ENCODE measurements around the gene PRPS1L1. TPM values are rescaled to one million over a fixed set of nuclear protein-coding genes. Genes with fewer than 3 reads are reported as not detected.

The PRPS1L1 gene
- total RNA-seq, 1 experiment from 2014 or later: not detected

DNA sequence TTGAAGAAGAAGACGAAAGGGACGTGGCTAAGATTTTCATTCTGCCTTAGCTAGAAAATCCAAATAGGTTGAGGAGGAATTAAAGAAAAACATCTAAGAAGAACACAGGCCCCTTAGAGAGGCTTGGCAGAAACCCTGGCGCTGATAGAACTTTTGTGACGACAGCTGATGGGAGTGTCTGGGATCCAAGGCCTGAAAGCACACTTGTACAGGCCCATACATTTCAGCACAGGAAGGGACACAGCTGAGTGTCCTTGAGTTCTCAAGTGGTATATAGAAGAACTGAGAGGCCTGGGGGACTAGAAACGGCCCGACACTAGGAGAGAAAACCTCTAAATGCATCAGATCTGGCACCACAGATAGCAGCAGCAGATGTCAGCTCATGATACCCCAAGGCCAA, 39.5 kb downstream of the PRPS1L1 start:
- H4K20me1 ChIP-seq (ENCODE audit: insufficient read depth, low read depth, low read length): no peaks in the 10 kb centered on the region
- no peaks in the 10 kb centered on the region for H3K79me2 ChIP-seq (ENCODE audit: low read length)
- H3K27ac ChIP-seq (ENCODE audit: low read length): no peak overlapping the region
- H3K4me3 ChIP-seq (ENCODE audit: low read length): no peak overlapping the region
- H3K27me3 ChIP-seq (ENCODE audit: low read length): no peaks in the 10 kb centered on the region
- H3K36me3 ChIP-seq (ENCODE audit: insufficient read depth, low read length): no peaks in the 10 kb centered on the region
- no peak overlapping the region for H3K4me2 ChIP-seq (ENCODE audit: low read depth, low read length, poor library complexity, severe bottlenecking)
- H3K9me3 ChIP-seq (ENCODE audit: low read length): no peaks in the 10 kb centered on the region
- DNase-seq: no peak
- H3K4me1 ChIP-seq (ENCODE audit: low read length): peaks cover 11% of the 10 kb centered on the region
- no peaks in the 10 kb centered on the region for H3K9me2 ChIP-seq (replicated peaks; ENCODE audit: insufficient read depth, low read length)
- H3K9ac ChIP-seq (ENCODE audit: low read length): no peak overlapping the region
- no peak overlapping the region for H2AFZ ChIP-seq (ENCODE audit: low read length)

DNA sequence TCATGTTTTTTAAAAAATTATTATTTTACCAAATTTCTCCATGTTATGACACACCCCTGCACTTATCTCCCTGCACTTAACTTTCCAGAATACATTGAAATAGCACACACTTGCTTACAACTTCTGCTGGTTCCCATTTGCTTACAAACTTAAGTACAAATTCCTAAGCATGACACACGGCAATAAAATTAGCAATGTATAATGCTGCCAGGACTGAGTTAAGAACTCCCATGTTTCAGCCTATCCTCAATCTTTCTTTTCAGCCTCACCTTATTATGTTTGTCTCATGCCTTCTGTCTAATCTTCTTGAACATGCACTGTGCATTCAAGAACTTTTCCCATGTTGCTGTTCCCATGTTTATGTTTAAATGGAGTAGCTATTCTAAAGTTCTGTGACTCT, 40.8 kb downstream of the PRPS1L1 start:
- H3K36me3 ChIP-seq (ENCODE audit: insufficient read depth, low read length): no peaks in the 10 kb centered on the region
- no peak for DNase-seq
- no peak overlapping the region for H3K4me3 ChIP-seq (ENCODE audit: low read length)
- no peak overlapping the region for H3K4me2 ChIP-seq (ENCODE audit: low read depth, low read length, poor library complexity, severe bottlenecking)
- no peaks in the 10 kb centered on the region for H3K9me3 ChIP-seq (ENCODE audit: low read length)
- H4K20me1 ChIP-seq (ENCODE audit: insufficient read depth, low read depth, low read length): no peaks in the 10 kb centered on the region
- H3K4me1 ChIP-seq (ENCODE audit: low read length): peaks cover 13% of the 10 kb centered on the region
- no peak overlapping the region for H3K9ac ChIP-seq (ENCODE audit: low read length)
- H3K79me2 ChIP-seq (ENCODE audit: low read length): no peaks in the 10 kb centered on the region
- no peaks in the 10 kb centered on the region for H3K27me3 ChIP-seq (ENCODE audit: low read length)
- H2AFZ ChIP-seq (ENCODE audit: low read length): peak overlapping the region; percentile 18; the same call in 1 of the 2 replicates
- H3K27ac ChIP-seq (ENCODE audit: low read length): no peak overlapping the region
- no peaks in the 10 kb centered on the region; the same call in 1 of the 2 replicates for H3K9me2 ChIP-seq (replicated peaks; ENCODE audit: insufficient read depth, low read length)

DNA sequence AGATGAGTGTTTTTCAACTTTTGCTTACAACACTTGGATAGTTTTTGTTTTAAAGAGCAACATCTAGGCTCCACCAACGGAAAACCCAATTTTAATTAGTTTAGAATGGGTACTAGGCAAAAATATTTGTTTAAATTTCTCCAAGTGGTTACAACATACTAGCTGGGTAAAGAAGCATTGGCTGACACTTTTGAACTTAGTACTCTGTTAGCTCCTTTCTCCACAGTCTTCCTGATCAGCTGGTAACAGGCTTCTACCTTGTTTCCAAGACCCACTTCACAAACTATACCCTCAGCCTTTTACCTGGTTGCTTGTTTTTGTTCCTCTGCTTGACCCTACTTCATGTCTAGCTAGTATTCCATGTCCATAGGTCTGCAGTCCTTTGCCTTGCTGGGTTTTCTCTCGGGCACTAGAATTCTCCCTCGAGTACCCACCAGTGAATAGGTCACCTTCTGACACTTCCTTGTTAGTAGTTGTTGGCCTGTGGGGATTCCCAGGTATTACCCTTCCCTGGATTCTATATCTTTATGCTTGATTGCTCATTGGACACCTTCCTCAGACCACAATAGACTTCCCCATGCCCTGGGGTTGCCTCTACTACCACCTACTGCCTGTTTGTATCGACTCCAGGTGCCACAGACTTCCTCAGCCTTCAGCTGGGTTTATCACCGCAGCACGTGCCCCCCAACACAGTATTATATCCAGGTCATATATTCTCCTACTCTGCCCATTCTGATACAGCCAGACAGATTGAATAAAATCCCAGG, 42.0 kb downstream of the PRPS1L1 start:
- H3K4me1 ChIP-seq (ENCODE audit: low read length): peaks cover 13% of the 10 kb centered on the region
- no peak overlapping the region for H3K4me2 ChIP-seq (ENCODE audit: low read depth, low read length, poor library complexity, severe bottlenecking)
- H3K27ac ChIP-seq (ENCODE audit: low read length): no peak overlapping the region
- H3K27me3 ChIP-seq (ENCODE audit: low read length): no peaks in the 10 kb centered on the region
- H3K36me3 ChIP-seq (ENCODE audit: insufficient read depth, low read length): no peaks in the 10 kb centered on the region
- DNase-seq: no peak
- H3K4me3 ChIP-seq (ENCODE audit: low read length): no peak overlapping the region
- H3K9ac ChIP-seq (ENCODE audit: low read length): no peak overlapping the region
- no peaks in the 10 kb centered on the region; the same call in 1 of the 2 replicates for H3K9me2 ChIP-seq (replicated peaks; ENCODE audit: insufficient read depth, low read length)
- no peaks in the 10 kb centered on the region for H3K79me2 ChIP-seq (ENCODE audit: low read length)
- no peak overlapping the region for H2AFZ ChIP-seq (ENCODE audit: low read length)
- no peaks in the 10 kb centered on the region for H3K9me3 ChIP-seq (ENCODE audit: low read length)
- H4K20me1 ChIP-seq (ENCODE audit: insufficient read depth, low read depth, low read length): no peaks in the 10 kb centered on the region

DNA sequence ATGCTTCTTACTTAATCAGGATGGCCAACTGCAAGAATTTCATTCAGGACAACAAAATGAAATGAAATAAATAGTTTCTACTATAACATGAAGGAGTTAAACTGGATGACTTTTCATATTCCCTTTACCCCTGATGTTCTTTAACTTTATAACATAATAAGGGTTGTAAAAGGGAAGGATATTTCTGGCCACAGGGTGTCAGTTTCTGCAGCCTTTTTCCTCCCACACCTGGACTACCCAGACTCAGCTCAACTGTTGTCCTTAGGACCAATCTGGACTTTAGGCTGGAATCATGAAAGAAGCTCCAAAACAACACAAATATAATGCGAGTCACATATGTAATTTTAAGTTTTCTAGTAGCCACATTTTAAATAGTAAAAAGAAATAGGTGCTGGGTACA, 43.4 kb downstream of the PRPS1L1 start:
- Histone ChIP-seq H3K4me2 (ENCODE audit: low read depth, low read length, poor library complexity, severe bottlenecking) (peak overlapping the region; percentile 6), H3K9ac (ENCODE audit: low read length) (no peak overlapping the region), H3K4me3 (ENCODE audit: low read length) (no peak overlapping the region), H3K27ac (ENCODE audit: low read length) (no peak overlapping the region), H3K4me1 (ENCODE audit: low read length) (peaks cover 13% of the 10 kb centered on the region), H3K79me2 (ENCODE audit: low read length) (no peaks in the 10 kb centered on the region), H3K9me2 (replicated peaks; ENCODE audit: insufficient read depth, low read length) (no peaks in the 10 kb centered on the region; the same call in 1 of the 2 replicates), H2AFZ (ENCODE audit: low read length) (no peak overlapping the region), H4K20me1 (ENCODE audit: insufficient read depth, low read depth, low read length) (no peaks in the 10 kb centered on the region), H3K9me3 (ENCODE audit: low read length) (no peaks in the 10 kb centered on the region), H3K27me3 (ENCODE audit: low read length) (no peaks in the 10 kb centered on the region), H3K36me3 (ENCODE audit: insufficient read depth, low read length) (no peaks in the 10 kb centered on the region)
- DNase-seq: no peak

DNA sequence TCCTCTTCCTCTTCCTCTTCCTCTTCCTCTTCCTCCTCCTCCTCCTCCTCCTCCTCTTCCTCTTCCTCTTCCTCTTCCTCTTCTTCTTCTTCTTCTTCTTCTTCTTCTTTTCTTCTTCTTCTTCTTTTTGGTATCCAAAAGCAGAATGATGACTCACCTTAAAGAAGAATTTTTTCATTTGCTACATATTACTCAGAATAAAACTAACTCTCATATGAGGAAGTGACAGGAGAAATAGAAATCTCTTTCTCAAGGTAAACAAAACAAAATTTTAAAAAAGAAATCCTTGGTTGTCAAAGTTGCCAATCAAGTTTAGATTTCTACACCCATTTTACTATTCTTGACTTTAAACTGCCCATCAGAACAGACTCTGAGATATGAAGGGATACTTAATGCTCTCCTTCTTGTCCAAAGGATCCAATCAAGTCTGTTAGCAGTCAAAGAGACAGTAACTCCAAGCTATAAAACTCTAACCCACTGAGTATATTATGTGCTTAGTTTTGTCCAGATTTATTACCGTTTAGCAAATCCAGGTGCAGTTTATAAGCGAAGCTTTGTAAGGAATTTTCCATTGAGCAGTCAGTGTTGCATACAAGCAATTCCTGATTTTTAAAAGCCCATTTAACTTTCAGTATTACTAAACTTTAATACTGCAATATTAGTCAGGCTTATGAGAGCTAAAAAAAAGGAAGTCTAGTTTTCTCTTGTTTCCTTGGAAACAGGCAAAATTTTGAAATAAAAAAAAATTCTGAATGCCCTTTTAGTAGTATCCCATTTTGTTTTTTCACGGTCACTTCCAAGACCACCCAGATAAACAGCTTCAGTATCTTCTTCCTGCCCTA, 44.2 kb downstream of the PRPS1L1 start:
- Histone ChIP-seq H3K4me3 (ENCODE audit: low read length) (no peak overlapping the region), H3K79me2 (ENCODE audit: low read length) (no peaks in the 10 kb centered on the region), H2AFZ (ENCODE audit: low read length) (0 out of 2 replicates have a peak overlapping the region, but pooled peaks have one; percentile 13), H3K27me3 (ENCODE audit: low read length) (no peaks in the 10 kb centered on the region), H3K9me2 (replicated peaks; ENCODE audit: insufficient read depth, low read length) (no peaks in the 10 kb centered on the region; the same call in 1 of the 2 replicates), H3K9ac (ENCODE audit: low read length) (no peak overlapping the region), H3K4me1 (ENCODE audit: low read length) (peaks cover 13% of the 10 kb centered on the region), H4K20me1 (ENCODE audit: insufficient read depth, low read depth, low read length) (no peaks in the 10 kb centered on the region), H3K27ac (ENCODE audit: low read length) (no peak overlapping the region), H3K4me2 (ENCODE audit: low read depth, low read length, poor library complexity, severe bottlenecking) (peak overlapping the region; percentile 6), H3K9me3 (ENCODE audit: low read length) (no peaks in the 10 kb centered on the region), H3K36me3 (ENCODE audit: insufficient read depth, low read length) (no peaks in the 10 kb centered on the region)
- no peak for DNase-seq

DNA sequence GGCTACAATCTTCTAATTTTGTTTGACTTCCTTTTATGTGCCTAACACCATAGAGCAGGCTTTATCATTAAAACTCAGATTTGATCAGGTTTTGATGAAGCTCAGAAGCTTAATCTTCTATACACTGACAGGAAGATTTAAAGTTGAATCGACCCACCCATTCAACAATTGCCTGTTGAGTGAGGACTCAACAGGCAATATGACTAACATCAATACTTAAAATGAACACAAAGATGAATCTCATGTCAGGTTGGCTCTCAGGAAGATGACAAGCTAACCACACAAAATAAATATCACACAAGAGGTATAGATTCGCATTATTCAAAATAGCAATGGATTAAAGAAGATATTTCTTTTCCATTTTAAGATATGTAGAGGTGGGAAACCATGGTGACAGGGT, 50.7 kb downstream of the PRPS1L1 start:
- Histone ChIP-seq H3K27me3 (ENCODE audit: low read length) (no peaks in the 10 kb centered on the region), H3K9ac (ENCODE audit: low read length) (no peak overlapping the region), H3K9me3 (ENCODE audit: low read length) (no peaks in the 10 kb centered on the region), H3K36me3 (ENCODE audit: insufficient read depth, low read length) (no peaks in the 10 kb centered on the region), H3K4me2 (ENCODE audit: low read depth, low read length, poor library complexity, severe bottlenecking) (no peak overlapping the region), H3K27ac (ENCODE audit: low read length) (no peak overlapping the region), H3K4me1 (ENCODE audit: low read length) (peaks cover 4% of the 10 kb centered on the region), H3K4me3 (ENCODE audit: low read length) (no peak overlapping the region), H3K9me2 (replicated peaks; ENCODE audit: insufficient read depth, low read length) (no peaks in the 10 kb centered on the region), H4K20me1 (ENCODE audit: insufficient read depth, low read depth, low read length) (no peaks in the 10 kb centered on the region), H3K79me2 (ENCODE audit: low read length) (no peaks in the 10 kb centered on the region), H2AFZ (ENCODE audit: low read length) (no peak overlapping the region)
- no peak for DNase-seq

Other genes with a start within 250 kb of the PRPS1L1 start
- gene SNX13, start 87.4 kb downstream of the PRPS1L1 start, total RNA-seq (2014; rRNA removed; shearing (Covaris generic); ENCODE audit: low replicate concordance): 53.2 and 59.7 TPM in 2 replicates